Measurements from ENCODE around the gene ZNF18.

- TF ChIP-seq EZH2 (IDR thresholded peaks at IDR 0.05) (no peak), POLR2AphosphoS5 (IDR thresholded peaks at IDR 0.05; ENCODE audit: borderline replicate concordance, low read depth, low read length) (no peak), FOXP2 (optimal IDR thresholded peaks at IDR 0.05; ENCODE audit: control extremely low read depth, extremely low read length, insufficient read depth) (no peak)
Measured at GRCh38 chr17:12043702-12044101, 46.4 kb upstream of the ZNF18 start.
